ENCODE data around the gene POFUT2.
A peak's percentile ranks its signal among the peaks of the same experiment; 100 is the strongest.
"Not testable (repeated sequence)": the region's sequence is repeated elsewhere in the genome, so short reads cannot be mapped to it uniquely, and the experiment has no call there.

The POFUT2 gene

DNA sequence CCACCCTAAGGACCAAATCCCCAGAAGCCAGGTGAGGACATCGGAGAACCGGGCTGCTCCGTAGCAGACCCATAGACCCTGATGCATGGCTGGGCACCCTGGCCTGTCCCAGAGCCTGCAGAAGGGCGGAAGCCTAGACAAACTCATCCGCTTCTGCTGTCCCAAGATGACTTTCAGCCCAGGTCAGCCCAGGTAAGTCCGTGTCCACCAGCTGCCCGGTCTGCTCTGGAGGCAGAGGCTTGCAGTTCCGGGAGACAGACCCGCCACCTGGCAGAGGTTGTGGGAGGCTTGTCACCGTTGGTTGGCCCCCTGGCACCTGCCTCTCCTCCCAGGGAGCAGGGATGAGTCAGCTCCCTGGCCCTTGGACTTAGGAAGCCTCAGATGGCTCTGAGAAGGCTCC lies 22.8 kb upstream of the POFUT2 start:
- no peak for DNase-seq (ENCODE audit: low read depth in 2 of 2)

DNA sequence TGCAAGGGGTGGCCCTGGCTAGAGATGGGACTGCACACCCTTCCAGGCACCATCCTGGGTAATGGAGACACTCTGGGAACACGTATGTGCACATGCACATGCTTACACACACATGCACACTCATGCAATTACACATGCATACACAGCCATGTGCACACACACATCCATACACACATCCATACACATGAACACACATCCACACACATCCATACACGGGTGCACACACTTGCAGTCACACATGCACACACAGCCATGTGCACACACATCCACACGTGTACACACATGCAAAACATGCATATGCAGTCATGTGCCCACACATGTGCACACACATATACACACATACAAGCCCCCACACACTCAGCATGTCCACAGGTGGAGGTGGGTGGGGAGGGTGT lies 22.3 kb upstream of the POFUT2 start:
- DNase-seq (ENCODE audit: low read depth in 2 of 2), result no peak

DNA sequence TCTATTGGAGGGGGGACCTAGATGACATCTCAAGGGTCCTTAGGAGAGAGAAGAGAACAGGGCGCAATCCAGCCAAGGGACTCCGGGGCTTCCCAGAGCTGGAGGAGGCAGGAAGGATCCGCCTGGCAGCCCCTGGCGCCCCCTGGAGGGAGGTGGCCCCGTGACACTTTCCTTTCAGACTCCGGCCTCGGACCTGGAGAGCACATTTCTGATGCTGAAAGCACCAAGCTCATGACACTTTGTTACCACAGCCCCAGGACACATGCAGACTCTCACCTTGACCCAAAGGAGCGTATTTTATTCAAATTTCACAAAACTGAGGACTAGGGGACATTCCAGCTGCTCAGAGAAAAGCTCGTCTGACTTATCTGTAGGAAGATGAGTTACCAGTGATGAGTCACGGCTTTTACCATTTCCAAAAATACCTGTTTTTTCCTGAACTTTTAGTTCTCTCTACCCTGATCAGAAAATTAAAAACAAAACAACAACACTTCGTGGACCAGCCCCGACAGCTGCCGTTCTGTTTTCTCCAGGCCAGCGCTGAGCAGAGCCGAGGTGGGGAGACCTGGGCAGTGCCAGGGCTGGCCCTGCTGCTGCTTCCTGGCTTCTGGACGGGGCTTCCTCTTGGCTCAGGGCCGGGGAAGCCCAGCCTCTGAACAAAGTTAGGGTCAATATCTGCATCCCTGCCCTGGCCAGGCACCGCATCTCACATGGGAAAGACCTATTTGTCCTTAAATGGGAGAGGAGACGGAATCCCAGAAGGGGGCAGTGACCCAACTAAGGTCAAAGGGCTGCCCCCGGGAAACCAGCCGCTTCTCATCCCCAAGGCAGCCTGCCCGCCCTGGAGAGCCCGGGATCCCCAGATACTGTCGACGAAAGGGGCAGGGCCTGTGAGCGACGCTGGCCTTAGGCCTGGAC lies 21.6 kb upstream of the POFUT2 start:
- peak in 1 of 2 donors; percentile 31 for DNase-seq (ENCODE audit: low read depth in 2 of 2)

DNA sequence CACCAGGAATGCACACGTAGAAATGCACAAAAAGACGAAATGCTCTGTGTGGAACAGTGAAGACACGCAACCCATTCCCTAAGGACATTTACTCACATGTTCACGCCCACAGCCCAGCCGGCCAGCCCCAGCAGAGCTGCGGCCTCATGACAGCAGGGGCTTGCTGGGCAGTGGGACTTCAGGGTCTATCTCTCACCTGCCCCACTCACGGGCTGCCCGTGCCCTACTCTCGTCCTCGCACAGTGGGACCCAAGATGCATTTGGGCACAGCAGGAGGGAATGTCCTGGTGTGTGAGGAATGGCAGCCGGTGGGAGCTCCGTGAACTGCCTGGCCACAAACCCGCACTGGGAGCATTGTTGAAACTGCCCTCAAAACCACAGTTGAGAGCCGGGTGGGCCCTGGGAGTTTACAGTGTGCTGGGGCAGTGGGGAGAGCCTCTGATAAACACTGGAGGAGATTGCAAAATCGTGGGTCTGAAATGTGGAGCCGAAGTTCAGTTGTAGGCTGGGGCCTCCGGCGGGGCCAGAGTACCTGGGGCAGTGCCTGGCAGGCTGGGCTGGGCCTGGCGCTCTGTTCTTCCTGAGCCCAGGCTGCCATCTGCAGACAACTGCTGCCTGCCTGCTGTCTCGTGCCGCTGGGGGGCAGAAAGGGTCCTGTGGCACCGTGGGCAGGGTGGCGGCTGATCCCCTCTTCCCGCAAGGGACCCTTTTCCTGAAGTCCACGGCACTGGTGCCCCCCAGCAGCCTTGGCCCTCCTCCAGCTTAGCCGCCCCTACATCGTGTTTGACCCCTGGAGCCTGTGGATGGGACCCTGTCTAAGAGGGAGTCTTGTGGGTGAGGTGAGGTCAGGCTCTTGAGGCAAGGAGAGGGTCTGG lies 20.7 kb upstream of the POFUT2 start:
- no peak for DNase-seq (ENCODE audit: low read depth in 2 of 2)

DNA sequence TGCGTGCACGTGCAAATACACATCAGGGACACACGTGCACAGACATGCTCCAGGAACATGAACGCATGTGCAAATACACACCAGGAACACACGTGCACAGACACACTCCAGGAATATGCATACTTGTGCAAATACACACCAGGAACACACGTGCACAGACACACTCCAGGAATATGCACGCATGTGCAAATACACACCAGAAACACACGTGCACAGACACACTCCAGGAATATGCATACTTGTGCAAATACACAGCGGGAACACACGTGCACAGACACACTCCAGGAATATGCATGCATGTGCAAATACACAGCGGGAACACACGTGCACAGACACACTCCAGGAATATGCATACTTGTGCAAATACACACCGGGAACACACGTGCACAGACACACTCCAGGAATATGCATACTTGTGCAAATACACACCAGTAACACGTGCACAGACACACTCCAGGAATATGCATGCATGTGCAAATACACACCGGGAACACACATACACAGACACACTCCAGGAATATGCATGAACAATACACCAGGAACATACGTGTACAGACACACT lies 20.0 kb upstream of the POFUT2 start:
- not testable (repeated sequence) for DNase-seq (ENCODE audit: low read depth in 2 of 2)

DNA sequence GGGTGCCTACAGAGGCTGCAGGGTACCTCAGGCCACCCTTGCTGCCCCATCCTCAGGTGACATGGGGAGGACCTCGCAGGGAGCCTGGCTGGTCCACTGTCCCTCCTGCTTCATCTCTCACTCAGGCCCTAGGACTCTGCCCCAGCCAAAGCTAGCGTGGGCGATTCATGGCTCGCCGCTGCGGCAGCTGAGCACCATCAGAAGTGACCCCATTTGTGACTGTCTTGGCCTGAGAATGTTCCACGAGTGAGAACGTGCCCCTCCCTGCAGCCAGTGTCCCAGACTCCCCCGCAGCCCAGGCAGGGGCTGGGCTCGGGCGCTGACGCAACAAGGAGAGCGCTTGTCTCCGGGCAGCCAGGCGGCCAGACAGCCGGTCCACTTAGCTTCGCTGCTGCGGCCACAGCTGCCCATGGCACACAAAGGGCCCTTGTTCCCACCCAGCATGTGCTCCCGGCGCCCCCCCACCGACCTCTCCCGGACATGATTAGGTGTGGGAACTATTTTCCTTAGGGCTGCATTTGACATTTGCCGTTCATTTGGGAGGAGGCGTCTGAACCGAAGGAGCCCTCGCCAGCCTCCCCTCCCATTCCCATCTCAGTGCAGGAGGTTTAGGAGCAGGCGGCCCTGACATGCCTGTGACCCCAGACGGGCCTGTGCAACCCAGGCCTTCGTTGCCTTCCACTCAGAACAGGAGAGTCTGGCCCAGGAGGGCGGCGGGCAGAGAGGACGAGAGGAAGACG lies 19.3 kb upstream of the POFUT2 start:
- no peak for DNase-seq (ENCODE audit: low read depth in 2 of 2)

DNA sequence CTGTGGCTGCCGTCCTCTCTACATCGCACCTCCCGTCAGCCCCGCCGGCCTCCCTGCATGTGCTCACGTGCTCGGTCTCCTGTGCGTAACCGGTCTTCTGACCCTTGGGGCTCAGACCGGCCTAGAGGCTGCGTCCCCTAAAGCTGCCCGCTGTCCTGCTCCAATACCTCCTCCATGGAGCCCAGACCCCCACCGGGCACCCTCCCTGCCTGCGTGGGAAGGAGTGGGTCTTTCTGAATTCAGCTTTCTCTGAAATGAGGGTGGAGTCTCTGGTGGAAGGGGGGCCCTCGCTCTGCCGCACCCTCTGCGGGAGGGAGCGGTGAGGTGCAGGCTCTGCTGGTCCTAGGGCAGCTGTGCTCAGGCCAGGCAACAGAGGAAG lies 18.7 kb upstream of the POFUT2 start:
- no peak for DNase-seq (ENCODE audit: low read depth in 2 of 2)

DNA sequence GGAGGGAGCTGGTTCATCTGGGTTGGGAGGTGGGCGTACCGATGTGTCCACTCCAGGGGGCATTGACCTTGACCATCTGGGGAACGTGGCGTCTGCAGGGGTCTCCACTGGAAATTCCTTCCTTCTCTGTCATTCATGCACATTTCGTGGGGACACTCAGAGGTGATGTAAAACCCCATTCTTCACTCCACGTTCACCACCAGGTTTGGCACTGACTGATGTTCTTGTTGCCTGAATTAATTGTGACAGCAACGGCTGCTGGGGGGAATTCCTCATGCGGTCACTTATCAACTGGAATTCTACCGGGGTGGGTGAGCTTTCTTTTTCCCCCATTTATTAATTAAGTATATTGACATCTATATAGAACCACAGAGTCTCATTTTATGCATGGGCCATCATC lies 18.1 kb upstream of the POFUT2 start:
- DNase-seq (ENCODE audit: low read depth in 2 of 2), result no peak

DNA sequence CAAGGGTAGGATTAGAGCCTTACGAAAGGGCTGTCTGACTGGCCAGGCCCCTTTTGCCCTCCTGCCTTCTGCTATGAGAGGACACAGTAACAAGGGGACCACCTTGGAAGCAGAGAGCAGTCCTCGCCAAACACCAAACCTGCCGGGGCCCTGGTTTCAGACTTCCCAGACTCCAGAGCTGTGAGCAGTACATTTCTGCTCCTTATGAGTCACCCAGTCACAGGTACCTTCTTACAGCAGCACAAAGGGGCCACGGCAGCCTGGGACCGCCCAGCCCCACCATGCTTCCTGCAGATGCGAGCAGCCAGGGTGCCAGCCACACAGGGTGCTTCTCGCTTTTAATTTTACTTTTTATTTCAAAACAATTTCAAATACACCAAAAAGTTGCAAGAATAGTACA lies 17.2 kb upstream of the POFUT2 start:
- no peak for DNase-seq (ENCODE audit: low read depth in 2 of 2)

DNA sequence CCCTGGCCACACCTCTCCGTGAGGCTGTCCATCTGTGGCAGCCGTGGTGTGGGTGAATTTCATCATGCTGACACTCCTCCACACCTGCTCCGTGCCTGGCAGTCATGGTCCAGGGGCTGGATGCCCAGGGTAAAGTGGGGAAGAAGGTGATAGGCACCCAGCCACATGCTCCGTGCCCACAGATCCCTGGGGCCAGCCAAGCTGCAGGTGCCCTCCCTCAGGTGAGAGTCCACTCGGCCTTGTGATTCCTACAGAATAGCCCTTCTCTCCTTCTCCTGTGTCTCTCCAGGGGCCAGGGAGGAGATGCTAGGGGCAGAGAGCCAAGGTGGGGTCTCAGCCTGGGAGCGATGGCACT lies 16.8 kb upstream of the POFUT2 start:
- DNase-seq (ENCODE audit: low read depth in 2 of 2), result no peak

DNA sequence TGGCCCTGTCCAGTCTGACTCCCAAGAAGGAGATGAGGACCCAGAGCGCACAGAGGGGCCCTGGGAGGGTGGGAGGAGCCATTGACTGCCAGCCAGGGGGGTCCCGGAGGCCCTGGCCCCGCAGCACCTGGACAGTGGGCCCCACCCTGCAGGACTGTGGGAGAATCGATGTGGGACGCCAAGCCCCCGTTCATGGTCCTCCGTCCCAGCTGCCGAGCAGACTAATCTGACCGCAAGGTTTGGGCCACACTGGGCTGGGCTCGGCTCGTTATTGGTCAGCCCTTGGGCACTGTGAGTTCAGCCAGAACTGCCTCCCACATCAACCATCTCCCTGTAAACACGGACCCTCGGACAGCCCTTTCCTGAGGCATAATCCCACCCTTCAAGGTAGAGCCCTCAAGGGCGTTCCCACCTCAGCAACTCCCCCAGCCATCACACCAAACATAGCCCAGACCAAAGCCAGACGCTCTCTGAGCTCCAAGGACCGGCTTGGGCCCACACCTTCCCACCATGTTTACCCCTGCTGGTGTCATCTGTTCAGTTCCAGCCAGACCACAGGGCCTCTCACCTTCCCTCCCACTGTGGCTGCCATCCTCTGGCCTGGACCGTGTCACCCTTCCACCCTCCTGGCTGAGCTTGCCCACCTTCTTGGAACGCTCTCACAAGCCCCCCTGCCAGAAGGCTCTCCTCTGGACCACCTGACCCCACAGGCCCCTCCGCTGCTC lies 16.2 kb upstream of the POFUT2 start:
- no peak for DNase-seq (ENCODE audit: low read depth in 2 of 2)

DNA sequence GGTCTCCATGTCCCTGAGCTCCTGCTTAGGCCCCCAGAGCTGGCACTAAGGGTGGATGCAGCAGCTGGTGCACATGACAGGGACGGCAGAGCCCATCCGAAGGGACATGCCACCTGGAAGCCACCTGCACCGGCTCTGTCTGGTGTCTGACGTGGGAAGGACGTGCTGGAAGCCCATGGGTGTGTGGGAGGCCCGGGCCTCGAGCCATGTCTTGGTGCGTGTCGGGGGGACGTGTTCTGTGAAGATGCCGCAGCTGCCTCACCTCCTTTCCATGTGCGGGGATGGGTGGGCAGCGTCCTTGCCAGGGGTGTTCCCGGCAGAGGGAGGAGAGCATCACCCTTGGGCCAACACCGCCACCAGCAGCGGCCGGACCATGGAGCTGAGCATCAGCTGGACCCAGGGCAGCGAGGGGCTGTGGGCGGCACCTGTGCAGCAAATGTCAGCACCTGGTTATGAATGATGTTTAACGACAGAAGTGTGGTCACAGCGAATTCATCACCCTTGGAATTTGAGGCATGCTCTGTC lies 15.5 kb upstream of the POFUT2 start:
- no peak for DNase-seq (ENCODE audit: low read depth in 2 of 2)

DNA sequence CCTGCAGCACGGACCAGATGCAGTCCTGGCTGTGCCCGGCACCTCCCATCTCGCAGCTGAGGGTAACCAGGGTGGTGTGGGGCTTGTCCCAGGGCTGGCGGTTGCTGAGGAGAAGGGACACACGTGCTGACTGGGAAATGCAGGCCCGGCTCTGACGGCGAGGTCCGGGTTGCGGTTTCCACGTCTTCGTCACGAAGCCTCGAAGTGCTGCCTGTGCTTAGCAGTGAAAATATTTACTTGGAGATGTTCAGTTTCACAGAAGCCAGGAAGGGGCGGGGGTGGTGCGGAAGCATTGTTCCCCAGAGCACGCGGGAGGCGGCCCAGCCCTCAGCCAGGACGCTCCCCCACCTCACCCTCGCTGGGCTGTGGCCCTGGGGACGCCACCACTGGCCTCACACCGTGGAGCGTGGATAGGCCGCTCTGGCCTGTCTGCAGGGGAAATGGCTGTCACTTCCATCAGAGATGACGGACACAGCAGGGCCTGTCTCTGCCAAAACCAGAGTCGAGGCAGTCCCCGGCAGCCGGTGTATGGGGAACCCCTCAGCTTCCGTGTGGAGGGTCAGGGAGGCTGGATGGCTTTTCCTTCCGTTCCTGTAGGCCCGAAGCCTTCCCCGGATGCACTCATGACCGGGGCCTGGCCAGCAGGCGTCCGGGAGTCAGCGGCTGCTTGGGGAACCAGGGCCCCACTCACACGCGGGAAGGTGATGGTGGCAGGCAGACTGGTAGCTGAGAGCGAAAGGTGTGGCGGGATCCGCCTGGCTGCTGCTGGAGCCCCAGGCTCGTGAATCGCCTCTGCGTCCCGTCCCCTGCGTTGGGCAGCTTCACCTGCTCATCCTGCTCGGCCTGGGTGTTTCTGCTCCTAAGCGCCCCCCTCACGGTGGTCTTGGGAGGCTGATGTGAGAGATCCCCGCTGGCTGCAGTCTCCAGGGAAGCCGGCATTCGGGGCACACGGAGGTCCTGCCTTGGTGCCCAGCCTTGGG lies 14.7 kb upstream of the POFUT2 start:
- DNase-seq (ENCODE audit: low read depth in 2 of 2), result peak; percentile 24 to 37

DNA sequence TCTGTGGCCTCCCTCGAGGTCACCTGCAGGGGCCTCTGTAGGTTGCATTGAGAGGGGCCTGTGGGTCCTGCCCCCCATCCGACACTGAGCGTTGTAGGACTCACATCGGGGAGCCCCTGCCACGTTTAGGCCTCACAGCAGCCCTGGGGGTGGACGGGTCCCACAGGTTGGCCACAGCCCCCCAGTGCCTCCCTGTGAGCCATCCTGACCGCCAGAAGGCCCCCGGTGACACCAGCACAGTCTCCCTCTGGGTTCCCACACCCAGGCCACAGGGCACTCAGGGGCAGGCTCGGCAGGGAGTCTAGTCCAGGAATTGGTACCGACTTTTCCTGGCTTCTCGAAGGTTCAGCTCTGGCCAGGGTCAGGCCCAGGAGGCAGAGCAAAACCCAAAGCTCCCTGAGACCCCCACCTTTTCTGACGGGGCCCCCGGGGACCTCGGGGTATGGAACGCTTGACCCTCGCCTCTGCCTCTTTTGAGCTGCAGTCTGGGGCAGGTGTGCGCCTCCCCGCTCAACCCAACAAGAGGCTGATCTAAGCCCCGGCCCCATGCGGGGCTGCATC lies 13.9 kb upstream of the POFUT2 start:
- no peak for DNase-seq (ENCODE audit: low read depth in 2 of 2)

DNA sequence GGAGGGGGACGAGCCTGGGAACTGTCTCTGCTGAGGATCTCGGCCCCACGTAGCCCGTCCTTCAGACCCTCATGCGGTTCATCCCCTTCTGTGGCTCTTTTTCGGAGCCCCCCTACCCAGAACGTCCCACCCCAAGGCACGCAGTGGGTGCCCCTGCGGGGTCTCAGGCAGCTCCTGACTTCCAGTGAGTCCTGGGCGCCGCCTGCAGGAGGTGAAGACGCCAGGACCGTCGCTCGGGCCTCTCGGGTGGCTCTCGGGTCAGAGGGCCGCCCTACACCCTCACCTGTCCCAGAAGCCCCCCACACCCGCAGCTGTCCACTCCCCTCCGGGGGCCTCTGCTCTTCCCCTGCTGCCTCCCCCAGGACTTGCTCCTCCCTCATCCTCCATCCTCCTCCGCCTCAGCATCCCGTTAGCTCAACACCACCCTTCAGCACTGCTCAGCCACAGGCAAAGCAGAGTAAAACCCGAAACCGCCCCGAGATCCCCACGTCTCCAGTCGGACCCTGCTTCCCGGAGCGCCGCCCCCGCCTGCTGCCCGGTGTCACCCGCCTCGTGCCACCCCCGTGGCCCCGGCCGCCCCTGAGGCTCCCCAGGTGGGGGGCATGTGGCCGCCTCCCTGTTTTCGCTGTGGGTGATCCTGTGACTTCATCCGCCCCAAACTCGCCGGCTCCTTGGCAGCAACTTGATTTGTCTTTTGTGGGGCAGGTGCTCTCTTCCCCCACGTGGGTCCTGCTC lies 13.3 kb upstream of the POFUT2 start:
- DNase-seq (ENCODE audit: low read depth in 2 of 2), result no peak

DNA sequence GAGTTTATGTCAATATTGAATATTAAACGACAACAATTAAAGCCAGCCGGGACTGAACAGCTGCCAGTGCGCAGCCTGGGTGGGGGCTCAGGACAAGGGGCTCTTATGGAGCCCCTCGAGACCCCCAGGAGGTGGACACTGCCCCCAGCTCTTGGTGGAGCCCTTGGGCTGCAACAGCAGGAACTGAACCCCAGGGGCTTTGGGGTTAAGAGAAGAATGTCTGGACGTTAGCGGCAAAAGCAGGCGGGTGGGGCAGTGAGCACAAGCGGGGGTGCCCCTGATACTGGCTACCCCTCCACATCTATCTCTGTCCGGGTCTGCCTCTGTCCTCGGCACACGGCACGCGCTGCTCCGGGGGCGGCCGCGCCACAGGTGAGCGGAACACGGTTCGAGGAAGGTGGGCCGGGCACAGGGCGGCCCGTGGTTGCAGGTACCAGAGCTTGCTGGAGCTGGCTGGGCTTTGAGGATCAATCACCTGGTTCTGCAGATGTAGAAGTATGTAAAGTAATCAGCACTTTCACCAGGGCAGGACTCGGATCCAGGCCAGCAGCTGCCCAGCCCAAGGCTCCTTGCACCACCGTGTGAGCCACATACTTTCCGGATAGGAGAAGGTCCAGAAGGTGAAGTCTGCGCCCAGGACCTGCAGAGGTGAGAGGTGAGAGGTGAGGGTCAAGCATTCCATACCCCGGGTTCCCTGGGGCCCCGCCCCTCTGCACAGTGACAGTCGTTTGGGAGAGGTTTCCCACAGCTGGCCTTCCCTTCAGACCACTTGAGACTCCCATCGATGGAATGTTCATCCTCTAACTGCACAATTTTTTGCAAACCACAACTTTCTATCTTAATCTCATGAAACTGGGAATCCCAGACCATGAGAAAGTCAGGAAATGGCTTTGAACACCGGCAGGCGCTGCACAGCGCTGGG lies 12.4 kb upstream of the POFUT2 start:
- DNase-seq (ENCODE audit: low read depth in 2 of 2), result no peak

DNA sequence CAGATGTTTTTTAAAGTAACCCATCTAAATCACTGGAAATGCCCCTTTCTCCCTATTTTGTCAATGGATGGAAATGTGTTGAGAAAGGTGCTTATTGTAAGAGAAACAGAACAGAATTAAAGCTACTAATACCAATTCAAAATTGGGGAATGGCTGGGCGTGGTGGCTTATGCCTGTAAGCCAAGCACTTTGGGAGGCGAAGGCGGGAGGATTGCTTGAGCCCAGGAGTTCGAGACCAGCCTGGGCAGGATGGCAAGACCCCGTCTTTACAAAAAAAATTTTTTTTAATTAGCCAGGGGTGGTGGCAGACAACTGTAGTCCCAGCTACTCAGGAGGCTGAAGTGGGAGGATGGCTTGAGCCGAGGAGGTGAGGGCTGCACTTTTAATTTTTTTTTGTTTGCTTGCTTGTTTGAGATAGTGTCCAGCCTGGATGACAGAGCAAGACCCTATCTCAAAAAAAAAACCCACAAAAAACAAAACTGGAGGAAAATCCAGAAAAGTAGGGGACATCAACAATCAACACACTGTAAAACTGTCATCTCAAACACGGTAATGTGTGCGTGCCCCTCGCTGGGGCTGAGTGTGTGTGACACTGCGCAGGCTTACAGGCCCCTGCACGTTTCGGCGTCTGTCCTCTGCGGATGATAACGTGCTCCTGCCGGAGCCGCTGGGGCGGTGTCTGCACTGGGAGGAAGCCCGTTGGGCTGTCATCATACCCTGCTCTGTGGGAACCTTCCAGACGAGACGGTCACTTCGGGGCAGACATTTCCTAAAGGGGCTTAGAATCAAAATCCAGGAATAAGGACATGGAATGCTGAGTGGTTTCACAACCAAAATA lies 11.6 kb upstream of the POFUT2 start:
- DNase-seq (ENCODE audit: low read depth in 2 of 2), result no peak

Measured in stimulated activated CD4-positive, alpha-beta T cell treated with anti-CD3 and anti-CD28 coated beads, Interleukin-1b, Interleukin-23, amount 100 ng/mL, for 4 hours (primary cell).